Upper lobe of left lung (tissue), 6 donors: ENCODE data around the gene NTNG2. TPM values are rescaled to one million over a fixed set of nuclear protein-coding genes. Genes with fewer than 3 reads are reported as not detected.

Source experiments
- ATAC-seq, 2 donors: fragments of 200-7000 bp; cut with Tn5 transposase; one replicate each; pipeline ENCODE4 v1.9.1; 2022; ENCODE audit warnings: mild to moderate bottlenecking in 2 of 2, moderate library complexity in 2 of 2; ENCODE audit not compliant: low FRiP score in 2 of 2
- DNase-seq, 2 donors: peaks; one replicate each; pipeline ENCODE4 v3.0.0-alpha.2; 2019 to 2020
- H3K27ac ChIP-seq, 4 donors: fragments of 200-600 bp; sonication (generic); one replicate each; pipeline ENCODE4 v1.5.1; 2016 to 2019
- H3K27me3 ChIP-seq, 4 donors: fragments of 200-600 bp; sonication (generic); one replicate each; pipeline ENCODE4 v1.5.1; 2017 to 2019
- H3K36me3 ChIP-seq, 4 donors: fragments of 200-600 bp; sonication (generic); one replicate each; pipeline ENCODE4 v1.5.1; 2016 to 2019
- H3K4me1 ChIP-seq, 4 donors: fragments of 200-600 bp; sonication (generic); one replicate each; pipeline ENCODE4 v1.5.1; 2018 to 2019
- H3K4me3 ChIP-seq, 4 donors: fragments of 200-600 bp; sonication (generic); one replicate each; pipeline ENCODE4 v1.5.1; 2017 to 2019; ENCODE audit warnings: mild to moderate bottlenecking in 2 of 4, moderate library complexity in 1 of 4
- H3K9me3 ChIP-seq, 4 donors: fragments of 200-600 bp; sonication (generic); one replicate each; pipeline ENCODE4 v1.5.1; 2018 to 2019
- CTCF ChIP-seq, 6 experiments: fragments of 450-650 bp in 4 of 6; fragments of 200-600 bp in 2 of 6; sonication (generic) in 2 of 6; IDR thresholded peaks; one replicate each; pipeline ENCODE4 v1.5.1; 2016 to 2019; ENCODE audit warnings: antibody characterized with exemption in 6 of 6
- EP300 ChIP-seq, 4 donors: sonication (generic); formaldehyde crosslinking; IDR thresholded peaks; one replicate each; pipeline ENCODE4 v1.5.1; 2017; ENCODE audit warnings: antibody characterized with exemption in 4 of 4, control low read depth in 2 of 4
- POLR2A ChIP-seq, 4 donors: fragments of 450-650 bp; IDR thresholded peaks; one replicate each; pipeline ENCODE4 v1.5.1; 2016 to 2017; ENCODE audit warnings: antibody characterized with exemption in 4 of 4, mild to moderate bottlenecking in 2 of 4
- POLR2AphosphoS5 ChIP-seq, 2 donors: sonication (generic); formaldehyde crosslinking; IDR thresholded peaks; one replicate each; pipeline ENCODE4 v1.5.1; 2017; ENCODE audit warnings: antibody characterized with exemption in 2 of 2
- WGBS, 2 donors: methylation state at CpG; one replicate each; pipeline ENCODE4 v1.1.5; 2017 to 2018; 5-methylcytosine and 5-hydroxymethylcytosine counted together
- total RNA-seq, 6 donors: library from RNA; depleted of rRNA in 4 of 6; stranded (reverse); fragments of >200 nt in 4 of 6; gene quantifications; one replicate each; pipeline versions ENCODE4 v1.1.0 to v1.2.1, GENCODE V29; 2016 to 2021
- donor health status: DM: no; HTN: no; CAD: no; lungs with moderate emphysema.
- donor health status: DM: no; HTN: yes; CAD: no; lungs with severe emphysema.

NTNG2 gene
- total RNA-seq, 6 donors from 2014 or later = 2.1 to 8.2 (median 4.3) TPM

DNA sequence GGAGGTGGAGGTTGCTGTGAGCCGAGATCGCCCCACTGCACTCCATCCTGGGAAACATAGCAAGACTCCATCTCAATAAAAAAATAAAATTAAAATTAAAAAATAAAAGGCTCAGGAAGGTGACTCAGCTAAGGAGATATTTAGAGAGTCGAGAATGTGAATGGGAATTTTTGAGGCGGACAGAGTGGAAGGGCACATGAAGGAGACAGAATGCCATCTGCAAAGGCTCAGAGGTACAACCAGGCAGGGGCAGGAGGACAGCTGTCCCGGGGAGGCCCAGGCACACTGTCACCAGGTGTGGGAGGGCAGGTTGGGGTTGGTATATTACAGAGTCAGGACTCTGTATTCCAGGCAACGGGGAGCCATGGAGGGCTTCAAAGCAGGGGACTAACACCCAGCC lies 35.5 kb downstream of the NTNG2 start:
- Histone ChIP-seq H3K9me3 (no peaks in the 10 kb centered on the region), H3K4me1 (peaks cover 0 to 5% (median 0%) of the 10 kb centered on the region in 4 donors), H3K27ac (no peak overlapping the region), H3K27me3 (no peaks in the 10 kb centered on the region), H3K36me3 (no peaks in the 10 kb centered on the region), H3K4me3 (no peak overlapping the region)
- no peak for ATAC-seq
- DNase-seq = no peak
- TF ChIP-seq POLR2A (IDR thresholded peaks at IDR 0.05) (no peak), CTCF (IDR thresholded peaks at IDR 0.05) (no peak), POLR2AphosphoS5 (IDR thresholded peaks at IDR 0.05) (no peak)
- WGBS, 2 donors = 91 to 92% methylated on average over 6 of the region's 6 CpGs

GRCh38 chr9:132197856-132198550 lies 36.1 kb downstream of the NTNG2 start:
- no peak for ATAC-seq

DNA sequence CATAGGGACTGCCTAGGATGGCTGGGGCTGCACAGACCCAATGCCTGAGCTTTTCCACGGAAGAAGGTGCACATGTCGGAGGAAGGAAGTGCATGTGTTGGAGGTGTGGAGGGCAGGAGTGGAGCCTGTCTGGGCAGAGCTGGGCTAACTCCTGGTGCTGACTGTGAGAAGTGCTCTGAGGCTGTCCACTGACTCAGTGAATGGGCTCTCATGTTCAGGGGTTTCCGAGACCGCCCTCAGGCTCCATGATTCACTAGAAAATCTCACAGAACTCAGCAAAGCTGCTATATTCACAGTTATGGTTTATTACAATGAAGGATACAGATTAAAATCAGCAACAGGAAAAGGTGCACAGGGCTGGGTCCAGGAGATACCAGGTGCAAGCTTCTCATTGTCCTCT lies 37.2 kb downstream of the NTNG2 start:
- ATAC-seq (no peak), DNase-seq (no peak)
- no peaks in the 10 kb centered on the region for H3K9me3 ChIP-seq
- no peak overlapping the region for H3K27ac ChIP-seq
- H3K4me3 ChIP-seq = no peak overlapping the region
- TF ChIP-seq POLR2AphosphoS5 (IDR thresholded peaks at IDR 0.05) (no peak), CTCF (IDR thresholded peaks at IDR 0.05) (no peak), EP300 (IDR thresholded peaks at IDR 0.05) (no peak)
- H3K36me3 ChIP-seq = no peaks in the 10 kb centered on the region
- WGBS, 2 donors = 92 to 100% methylated on average over 4 of the region's 4 CpGs
- peaks cover 0 to 5% (median 0%) of the 10 kb centered on the region in 4 donors for H3K4me1 ChIP-seq
- H3K27me3 ChIP-seq = no peaks in the 10 kb centered on the region

More at GRCh38 chr9:132197856-132198550, 36.1 kb downstream of the NTNG2 start:
- no peaks in the 10 kb centered on the region for H3K9me3 ChIP-seq
- H3K36me3 ChIP-seq = no peaks in the 10 kb centered on the region
- peak in 1 of 2 donors; percentile 77 for DNase-seq
- H3K27me3 ChIP-seq = no peaks in the 10 kb centered on the region
- no peak overlapping the region for H3K4me3 ChIP-seq
- H3K4me1 ChIP-seq = peaks cover 0 to 5% (median 0%) of the 10 kb centered on the region in 4 donors
- no peak overlapping the region for H3K27ac ChIP-seq
- TF ChIP-seq CTCF (IDR thresholded peaks at IDR 0.05) (no peak), POLR2AphosphoS5 (IDR thresholded peaks at IDR 0.05) (no peak), EP300 (IDR thresholded peaks at IDR 0.05) (no peak), POLR2A (IDR thresholded peaks at IDR 0.05) (no peak)
- 93 to 97% methylated on average over 56 to 57 of the region's 58 CpGs for WGBS, 2 donors

DNA sequence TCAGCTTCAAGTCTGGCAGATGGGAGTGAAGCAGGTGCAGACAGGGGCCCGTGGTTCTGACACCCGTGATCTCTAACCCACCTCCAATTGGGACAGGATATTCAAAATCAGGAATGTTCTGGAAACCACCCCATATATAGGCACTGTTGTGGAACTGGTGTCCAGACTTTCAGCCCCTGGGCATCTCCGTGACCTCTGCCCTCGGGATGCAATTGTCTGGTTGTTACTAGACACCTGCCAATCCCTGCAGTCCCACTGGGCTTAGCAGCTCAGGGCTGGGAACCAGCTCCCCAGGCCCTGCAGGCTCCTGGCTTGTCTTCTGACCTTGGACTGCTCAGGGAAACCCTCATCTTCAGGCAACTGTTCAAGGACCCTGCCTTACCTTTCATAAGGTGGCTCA lies 38.8 kb downstream of the NTNG2 start:
- Histone ChIP-seq H3K27me3 (no peaks in the 10 kb centered on the region), H3K27ac (no peak overlapping the region), H3K4me3 (no peak overlapping the region), H3K36me3 (no peaks in the 10 kb centered on the region), H3K4me1 (peaks cover 0 to 5% (median 0%) of the 10 kb centered on the region in 4 donors), H3K9me3 (no peaks in the 10 kb centered on the region)
- no peak for DNase-seq
- ATAC-seq = no peak
- WGBS, 2 donors = 87 to 92% methylated on average over 4 of the region's 4 CpGs
- no peak for TF ChIP-seq EP300 (IDR thresholded peaks at IDR 0.05)
- no peak for TF ChIP-seq POLR2A (IDR thresholded peaks at IDR 0.05)
- TF ChIP-seq CTCF (IDR thresholded peaks at IDR 0.05) = no peak
- TF ChIP-seq POLR2AphosphoS5 (IDR thresholded peaks at IDR 0.05) = no peak

- 57 to 65% methylated on average over 12 of the region's 12 CpGs for WGBS, 2 donors
- ATAC-seq (peak; percentile 52 to 85), DNase-seq (peak; percentile 86 to 92)
- no peaks in the 10 kb centered on the region for H3K27me3 ChIP-seq
- peaks cover 0 to 5% (median 0%) of the 10 kb centered on the region in 4 donors for H3K4me1 ChIP-seq
- TF ChIP-seq POLR2AphosphoS5 (IDR thresholded peaks at IDR 0.05) (no peak), POLR2A (IDR thresholded peaks at IDR 0.05) (no peak), CTCF (IDR thresholded peaks at IDR 0.05) (no peak), EP300 (IDR thresholded peaks at IDR 0.05) (no peak)
- no peaks in the 10 kb centered on the region for H3K9me3 ChIP-seq
- H3K36me3 ChIP-seq = no peaks in the 10 kb centered on the region
- H3K4me3 ChIP-seq = no peak overlapping the region
- no peak overlapping the region for H3K27ac ChIP-seq
Measured at GRCh38 chr9:132201139-132201538, 39.3 kb downstream of the NTNG2 start.
